Measurements from ENCODE around the gene NGEF.

Gene NGEF

GRCh38 chr2:233023007-233023760 lies 10.1 kb upstream of the NGEF start:
- TF ChIP-seq CTCF (IDR thresholded peaks at IDR 0.05), result no peak

- no peak for TF ChIP-seq CTCF (IDR thresholded peaks at IDR 0.05)
Observed at GRCh38 chr2:233022561-233022960, 9.5 kb upstream of the NGEF start.

GRCh38 chr2:233021771-233022170 lies 8.7 kb upstream of the NGEF start:
- no peak for TF ChIP-seq CTCF (IDR thresholded peaks at IDR 0.05)

GRCh38 chr2:233020454-233020853 lies 7.4 kb upstream of the NGEF start:
- no peak for TF ChIP-seq CTCF (IDR thresholded peaks at IDR 0.05)

GRCh38 chr2:233017947-233018346 lies 4.9 kb upstream of the NGEF start:
- TF ChIP-seq CTCF (IDR thresholded peaks at IDR 0.05), result no peak

GRCh38 chr2:233015019-233015645 lies 2.1 kb upstream of the NGEF start:
- TF ChIP-seq CTCF (IDR thresholded peaks at IDR 0.05), result no peak

GRCh38 chr2:233013650-233014049 lies 594 bp upstream of the NGEF start:
- TF ChIP-seq CTCF (IDR thresholded peaks at IDR 0.05), result no peak

Measured in LNCAP (cell line).